GM23338 (cell line): ENCODE data around the gene ZBTB45.

Experiments used
- CREB1 ChIP-seq: fragments of 250-450 bp; sonication (Bioruptor Pico); IDR thresholded peaks from 2 replicates; pipeline ENCODE4 v1.5.0; 2020; ENCODE audit warnings: low read depth, mild to moderate bottlenecking, moderate library complexity
- CTCF ChIP-seq, 2 experiments: fragments of 200-600 bp in 1 of 2; sonication (generic) in 1 of 2; conservative IDR thresholded peaks; 2 replicates each; pipeline versions ENCODE4 v1.5.1 to v1.6.1; 2016 to 2017; ENCODE audit warnings: antibody characterized with exemption in 2 of 2, low read depth in 2 of 2, mild to moderate bottlenecking in 2 of 2, moderate library complexity in 1 of 2
- EZH2 ChIP-seq: fragments of 200-600 bp; sonication (generic); IDR thresholded peaks from one replicate; pipeline ENCODE4 v1.8.0; 2017; ENCODE audit warnings: antibody characterized with exemption, mild to moderate bottlenecking, low read depth; ENCODE audit not compliant: unreplicated experiment
- EZH2phosphoT487 ChIP-seq: fragments of 200-600 bp; sonication (generic); IDR thresholded peaks from one replicate; pipeline ENCODE4 v1.8.1; 2018; ENCODE audit warnings: antibody characterized with exemption; ENCODE audit not compliant: unreplicated experiment
- POLR2AphosphoS5 ChIP-seq: IDR thresholded peaks from 2 replicates; pipeline ENCODE4 v1.6.1; 2016; ENCODE audit warnings: antibody characterized with exemption, low read depth
- REST ChIP-seq: IDR thresholded peaks from one replicate; pipeline ENCODE4 v1.6.1; 2018; ENCODE audit warnings: antibody characterized with exemption; ENCODE audit not compliant: unreplicated experiment
- ZNF331 ChIP-seq: fragments of 250-450 bp; sonication (Bioruptor Pico); IDR thresholded peaks from 2 replicates; pipeline ENCODE4 v1.5.0; 2020; ENCODE audit warnings: low read depth, mild to moderate bottlenecking, moderate library complexity

- TF ChIP-seq CTCF (conservative IDR thresholded peaks at IDR 0.05; ENCODE audit: low read depth in 2 of 2) (peak; percentile 6 to 9; a peak in 1 of 4 replicates), REST (no peak), CREB1 (CRISPR knock-in tag) (peak; percentile 93), EZH2 (no peak), ZNF331 (CRISPR knock-in tag) (no peak), EZH2phosphoT487 (no peak), POLR2AphosphoS5 (peak; percentile 94)
Measured at GRCh38 chr19:58554494-58555368, 35.1 kb upstream of the ZBTB45 start, which contains the start of gene CHMP2A.
